K562 (cell line): ENCODE measurements around the gene CSNK1G3. TPM values are rescaled to one million over a fixed set of nuclear protein-coding genes. Genes with fewer than 3 reads are reported as not detected.

Experiments
- BRD4 ChIP-seq: fragments of 200-600 bp; sonication (generic); IDR thresholded peaks from 2 replicates; pipeline ENCODE4 v1.6.1; 2017; ENCODE audit warnings: inconsistent platforms
- ETV5 ChIP-seq: sonication (generic); formaldehyde crosslinking; IDR thresholded peaks from 2 replicates; pipeline ENCODE4 v1.4.0; 2020; ENCODE audit warnings: low read depth, mild to moderate bottlenecking, missing genetic modification reagents
- FOXK1 ChIP-seq: sonication (generic); formaldehyde crosslinking; IDR thresholded peaks from 2 replicates; pipeline ENCODE4 v1.8.0; 2022; ENCODE audit warnings: missing genetic modification reagents, mild to moderate bottlenecking, borderline replicate concordance
- HIVEP1 ChIP-seq: fragments of 250-450 bp; sonication (Bioruptor Pico); IDR thresholded peaks from 2 replicates; pipeline ENCODE4 v1.4.0; 2020; ENCODE audit warnings: mild to moderate bottlenecking
- KLF13 ChIP-seq: fragments of 450-650 bp; IDR thresholded peaks from 2 replicates; pipeline ENCODE4 v1.6.1; 2016; ENCODE audit warnings: missing genetic modification characterization, low read depth, mild to moderate bottlenecking, missing compliant biosample characterization, moderate library complexity, borderline replicate concordance
- MLX ChIP-seq, 2 experiments: fragments of 450-650 bp in 1 of 2; sonication (generic) in 1 of 2; formaldehyde crosslinking; conservative IDR thresholded peaks; 2 replicates each; pipeline versions ENCODE4 v1.4.0 to v1.8.1; 2020 to 2022; ENCODE audit warnings: mild to moderate bottlenecking in 1 of 2, missing genetic modification reagents in 1 of 2
- MTA3 ChIP-seq: fragments of 450-650 bp; formaldehyde crosslinking; IDR thresholded peaks from 2 replicates; pipeline ENCODE4 v1.6.1; 2017; ENCODE audit warnings: mild to moderate bottlenecking, borderline replicate concordance
- NFIC ChIP-seq: fragments of 450-650 bp; IDR thresholded peaks from 2 replicates; pipeline ENCODE4 v1.6.1; 2017; ENCODE audit warnings: mild to moderate bottlenecking, inconsistent platforms
- PKNOX1 ChIP-seq: fragments of 450-650 bp; IDR thresholded peaks from 2 replicates; pipeline ENCODE4 v1.6.1; 2016
- RBBP5 ChIP-seq: fragments of 200-600 bp; sonication (generic); IDR thresholded peaks from 2 replicates; pipeline ENCODE4 v1.6.1; 2012; ENCODE audit warnings: borderline replicate concordance, mild to moderate bottlenecking, low read length, control low read depth, inconsistent platforms; ENCODE audit not compliant: insufficient read depth, poor library complexity, severe bottlenecking
- RBM14 ChIP-seq: fragments of 200-400 bp; formaldehyde crosslinking; IDR thresholded peaks from 2 replicates; pipeline ENCODE4 v1.6.1; 2018; ENCODE audit warnings: low read depth, mild to moderate bottlenecking, low read length, moderate library complexity, borderline replicate concordance; ENCODE audit not compliant: insufficient read depth
- RBM15 ChIP-seq: fragments of 200-400 bp; formaldehyde crosslinking; IDR thresholded peaks from 2 replicates; pipeline ENCODE4 v1.6.1; 2018; ENCODE audit warnings: mild to moderate bottlenecking, low read length, moderate library complexity; ENCODE audit not compliant: insufficient read depth
- SP2 ChIP-seq: IDR thresholded peaks from 2 replicates; pipeline ENCODE4 v1.6.1; 2011; ENCODE audit warnings: mild to moderate bottlenecking, low read depth, low read length, moderate library complexity; ENCODE audit not compliant: poor library complexity, severe bottlenecking; ENCODE audit errors: extremely low read depth
- ZBTB49 ChIP-seq: sonication (generic); formaldehyde crosslinking; IDR thresholded peaks from 2 replicates; pipeline ENCODE4 v1.8.0; 2022; ENCODE audit warnings: missing genetic modification reagents, mild to moderate bottlenecking, borderline replicate concordance
- ZNF282 ChIP-seq: sonication (generic); formaldehyde crosslinking; IDR thresholded peaks from 2 replicates; pipeline ENCODE4 v1.8.1; 2023; ENCODE audit warnings: missing genetic modification reagents
- ZNF347 ChIP-seq: fragments of 450-650 bp; formaldehyde crosslinking; IDR thresholded peaks from 2 replicates; pipeline ENCODE4 v1.4.0; 2020; ENCODE audit warnings: low read depth, mild to moderate bottlenecking, moderate library complexity
- polyA plus RNA-seq, 8 experiments: library from polyadenylated mRNA; depleted of rRNA in 4 of 8; stranded (reverse) in 5 of 8; unstranded in 3 of 8; fragments of >200 nt; fragmentation: Nextera tagmentation in 2 of 8; fragmentation: Illumina TruSeq in 1 of 8; extraction: Ambion mirVana in 2 of 8; extraction: Trizol in 1 of 8; gene quantifications; 2 replicates each; pipeline versions ENCODE4 v1.2.1 to v1.2.3, GENCODE V29; 2011 to 2014; ENCODE audit warnings: inconsistent platforms in 1 of 8, missing spikeins in 1 of 8
- total RNA-seq, 7 experiments: library from RNA; depleted of rRNA in 6 of 7; stranded (reverse); fragments of >200 nt in 6 of 7; fragmentation: Illumina TruSeq in 2 of 7; extraction: Trizol in 2 of 7; gene quantifications; 2 replicates each; pipeline versions ENCODE4 v1.2.1 to v1.2.3, GENCODE V29; 2011 to 2021; ENCODE audit warnings: low replicate concordance in 1 of 7

Gene CSNK1G3
- total and polyA plus RNA-seq, 9 of the 15 experiments (the other 6 are each of a cell fraction or from before 2014, with no cell fraction given), result 8.3 to 27.6 (median 16.5) TPM

GRCh38 chr5:123511648-123512605 lies at the start of gene CSNK1G3 (continued):
- TF ChIP-seq PKNOX1 (0 out of 2 replicates have a peak, but pooled peaks have one; percentile 21), ETV5 (CRISPR knock-in tag) (peak; percentile 40; the same call in 1 of the 2 replicates), ZNF347 (no peak), HIVEP1 (CRISPR knock-in tag) (no peak), BRD4 (0 out of 2 replicates have a peak, but pooled peaks have one; percentile 4), RBM14 (no peak), MLX (CRISPR knock-in tag; conservative IDR thresholded peaks at IDR 0.05) (no peak), ZNF282 (CRISPR knock-in tag) (no peak), SP2 (no peak), FOXK1 (CRISPR knock-in tag) (no peak), MTA3 (peak; percentile 96), RBM15 (no peak), NFIC (no peak; the same call in 1 of the 2 replicates), ZBTB49 (CRISPR knock-in tag) (no peak), KLF13 (0 out of 2 replicates have a peak, but pooled peaks have one; percentile 24), RBBP5 (peak; percentile 79)
